GM18526 (cell line): ENCODE measurements around the gene TGFB1.
A peak's percentile ranks its signal among the peaks of the same experiment; 100 is the strongest.

ENCODE experiments used
- POLR2A ChIP-seq: IDR thresholded peaks from 3 replicates; pipeline ENCODE4 v1.6.1; 2011; ENCODE audit not compliant: insufficient read length; ENCODE audit errors: extremely low read depth

The TGFB1 gene

GRCh38 chr19:41373993-41374392 is 20.3 kb upstream of the TGFB1 start:
- TF ChIP-seq POLR2A = no peak

- TF ChIP-seq POLR2A = no peak
Measured at GRCh38 chr19:41372501-41372900, 18.8 kb upstream of the TGFB1 start.

GRCh38 chr19:41371541-41371940 is 17.8 kb upstream of the TGFB1 start:
- TF ChIP-seq POLR2A = no peak

GRCh38 chr19:41369769-41370168 is 16.0 kb upstream of the TGFB1 start:
- no peak for TF ChIP-seq POLR2A

- no peak for TF ChIP-seq POLR2A
Measured at GRCh38 chr19:41367848-41368301, 14.2 kb upstream of the TGFB1 start.

GRCh38 chr19:41366089-41366488 is 12.4 kb upstream of the TGFB1 start:
- TF ChIP-seq POLR2A = no peak

GRCh38 chr19:41364524-41365391 is 11.0 kb upstream of the TGFB1 start:
- TF ChIP-seq POLR2A = no peak

GRCh38 chr19:41363753-41364523 is 10.2 kb upstream of the TGFB1 start, which contains the start of gene B9D2:
TSS of gene B9D2 (minus strand) at chr19:41364149. CDS start at chr19:41363519, 630 bp downstream.
- peak; percentile 79 for TF ChIP-seq POLR2A

- TF ChIP-seq POLR2A = no peak
Measured at GRCh38 chr19:41363371-41363752, 9.6 kb upstream of the TGFB1 start.

- no peak for TF ChIP-seq POLR2A
Measured at GRCh38 chr19:41362143-41362847, 8.6 kb upstream of the TGFB1 start.

- no peak for TF ChIP-seq POLR2A
Measured at GRCh38 chr19:41359741-41360140, 6.0 kb upstream of the TGFB1 start.

- no peak for TF ChIP-seq POLR2A
Measured at GRCh38 chr19:41357746-41358145, 4.0 kb upstream of the TGFB1 start.

GRCh38 chr19:41356984-41357739 is 3.4 kb upstream of the TGFB1 start:
- no peak for TF ChIP-seq POLR2A

- no peak for TF ChIP-seq POLR2A
Measured at GRCh38 chr19:41355802-41356201, 2.1 kb upstream of the TGFB1 start.

- no peak for TF ChIP-seq POLR2A
Measured at GRCh38 chr19:41355035-41355434, 1.3 kb upstream of the TGFB1 start.
